ENCODE results near the gene TMEM17.

- TF ChIP-seq RAD21 (conservative IDR thresholded peaks at IDR 0.05 in 1 of 2, IDR thresholded peaks at IDR 0.05 in 1 of 2) = no peak
- TF ChIP-seq, protein P1, sequence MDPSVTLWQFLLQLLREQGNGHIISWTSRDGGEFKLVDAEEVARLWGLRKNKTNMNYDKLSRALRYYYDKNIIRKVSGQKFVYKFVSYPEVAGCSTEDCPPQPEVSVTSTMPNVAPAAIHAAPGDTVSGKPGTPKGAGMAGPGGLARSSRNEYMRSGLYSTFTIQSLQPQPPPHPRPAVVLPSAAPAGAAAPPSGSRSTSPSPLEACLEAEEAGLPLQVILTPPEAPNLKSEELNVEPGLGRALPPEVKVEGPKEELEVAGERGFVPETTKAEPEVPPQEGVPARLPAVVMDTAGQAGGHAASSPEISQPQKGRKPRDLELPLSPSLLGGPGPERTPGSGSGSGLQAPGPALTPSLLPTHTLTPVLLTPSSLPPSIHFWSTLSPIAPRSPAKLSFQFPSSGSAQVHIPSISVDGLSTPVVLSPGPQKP (IDR thresholded peaks at IDR 0.05; ENCODE audit: low read depth, low read length) = no peak
- TF ChIP-seq CHD2 (IDR thresholded peaks at IDR 0.05; ENCODE audit: low read length, partially characterized antibody) = no peak
- TF ChIP-seq, protein P2, sequence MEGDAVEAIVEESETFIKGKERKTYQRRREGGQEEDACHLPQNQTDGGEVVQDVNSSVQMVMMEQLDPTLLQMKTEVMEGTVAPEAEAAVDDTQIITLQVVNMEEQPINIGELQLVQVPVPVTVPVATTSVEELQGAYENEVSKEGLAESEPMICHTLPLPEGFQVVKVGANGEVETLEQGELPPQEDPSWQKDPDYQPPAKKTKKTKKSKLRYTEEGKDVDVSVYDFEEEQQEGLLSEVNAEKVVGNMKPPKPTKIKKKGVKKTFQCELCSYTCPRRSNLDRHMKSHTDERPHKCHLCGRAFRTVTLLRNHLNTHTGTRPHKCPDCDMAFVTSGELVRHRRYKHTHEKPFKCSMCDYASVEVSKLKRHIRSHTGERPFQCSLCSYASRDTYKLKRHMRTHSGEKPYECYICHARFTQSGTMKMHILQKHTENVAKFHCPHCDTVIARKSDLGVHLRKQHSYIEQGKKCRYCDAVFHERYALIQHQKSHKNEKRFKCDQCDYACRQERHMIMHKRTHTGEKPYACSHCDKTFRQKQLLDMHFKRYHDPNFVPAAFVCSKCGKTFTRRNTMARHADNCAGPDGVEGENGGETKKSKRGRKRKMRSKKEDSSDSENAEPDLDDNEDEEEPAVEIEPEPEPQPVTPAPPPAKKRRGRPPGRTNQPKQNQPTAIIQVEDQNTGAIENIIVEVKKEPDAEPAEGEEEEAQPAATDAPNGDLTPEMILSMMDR (IDR thresholded peaks at IDR 0.05) = no peak
- TF ChIP-seq POLR2A (IDR thresholded peaks at IDR 0.05; ENCODE audit: low read length) = no peak
- no peak for TF ChIP-seq PBX3 (IDR thresholded peaks at IDR 0.05)
- TF ChIP-seq JUN (IDR thresholded peaks at IDR 0.05) = no peak
- no peak for TF ChIP-seq BHLHE40 (IDR thresholded peaks at IDR 0.05; ENCODE audit: low read depth, low read length)
- no peak for TF ChIP-seq REST (IDR thresholded peaks at IDR 0.05)
- no peak for TF ChIP-seq NR3C1 (IDR thresholded peaks at IDR 0.05)
- TF ChIP-seq, protein P3, sequence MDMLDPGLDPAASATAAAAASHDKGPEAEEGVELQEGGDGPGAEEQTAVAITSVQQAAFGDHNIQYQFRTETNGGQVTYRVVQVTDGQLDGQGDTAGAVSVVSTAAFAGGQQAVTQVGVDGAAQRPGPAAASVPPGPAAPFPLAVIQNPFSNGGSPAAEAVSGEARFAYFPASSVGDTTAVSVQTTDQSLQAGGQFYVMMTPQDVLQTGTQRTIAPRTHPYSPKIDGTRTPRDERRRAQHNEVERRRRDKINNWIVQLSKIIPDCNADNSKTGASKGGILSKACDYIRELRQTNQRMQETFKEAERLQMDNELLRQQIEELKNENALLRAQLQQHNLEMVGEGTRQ (IDR thresholded peaks at IDR 0.05) = no peak
- TF ChIP-seq, protein P4, sequence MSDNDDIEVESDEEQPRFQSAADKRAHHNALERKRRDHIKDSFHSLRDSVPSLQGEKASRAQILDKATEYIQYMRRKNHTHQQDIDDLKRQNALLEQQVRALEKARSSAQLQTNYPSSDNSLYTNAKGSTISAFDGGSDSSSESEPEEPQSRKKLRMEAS (IDR thresholded peaks at IDR 0.05) = no peak
- no peak for TF ChIP-seq ESRRA (IDR thresholded peaks at IDR 0.05; ENCODE audit: borderline replicate concordance, low read length)
Observed at GRCh38 chr2:62462211-62462610, 43.8 kb downstream of the TMEM17 start.
